ENCODE results near the gene SRF. TPM values are rescaled to one million over a fixed set of nuclear protein-coding genes. Genes with fewer than 3 reads are reported as not detected.

Gene SRF
- total and polyA plus RNA-seq, 2 of the 4 experiments (the other 2 are of a cell fraction) = 20.6 to 56.3 TPM

DNA sequence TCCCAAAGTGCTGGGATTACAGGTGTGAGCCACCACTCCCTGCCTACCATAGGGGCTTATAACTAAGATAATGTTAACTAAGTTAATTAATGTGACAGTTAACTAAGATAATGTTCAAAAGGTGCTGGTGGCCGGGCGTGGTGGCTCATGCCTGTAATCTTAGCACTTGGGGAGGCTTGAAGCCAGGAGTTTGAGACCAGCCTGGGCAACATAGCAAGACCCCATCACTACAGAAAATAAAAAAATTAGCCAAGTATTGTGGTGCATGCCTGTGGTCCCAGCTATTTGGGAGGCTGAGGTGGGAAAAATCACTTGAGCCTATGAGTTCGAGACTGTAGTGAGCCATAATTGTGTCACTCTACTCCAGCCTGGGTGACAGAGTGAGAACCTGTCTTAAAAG, 32.8 kb upstream of the SRF start:
- dilution Hi-C loops (cut with HindIII; ENCODE audit: low sequenced_read_pairs, unreplicated experiment) = no loop called here
- no TSS peak for BruUV-seq (replicated peaks)
- 100% methylated on average over 1 of the region's 3 CpGs; no CpG with 5 or more reads in 1 of the 2 experiments for WGBS, 2 experiments (ENCODE audit: extremely low coverage in 2 of 2, insufficient read length in 1 of 2)

More for the DNA sequence above, 32.8 kb upstream of the SRF start:
- Histone ChIP-seq H3K9me3 (ENCODE audit: control insufficient read depth, insufficient read depth, low read length) (no peaks in the 10 kb centered on the region), H3K79me1 (ENCODE audit: low read depth in 1 of 2, low read length in 2 of 2) (peaks cover 3 to 5% of the 10 kb centered on the region in 2 experiments; a peak in 2 of 4 replicates), H3K4me2 (ENCODE audit: low read depth, low read length) (no peak overlapping the region), H3K4me3 (ENCODE audit: insufficient read depth, low read depth, low read length) (no peak overlapping the region), H3K14ac (replicated peaks; ENCODE audit: low read depth, low read length) (no peak overlapping the region), H4K20me1 (ENCODE audit: insufficient read depth, low read length) (no peaks in the 10 kb centered on the region; the same call in 1 of the 2 replicates), H2BK5ac (ENCODE audit: low read depth, low read length, poor library complexity, severe bottlenecking) (no peak overlapping the region), H2BK120ac (ENCODE audit: low read depth, low read length) (no peak overlapping the region), H2AK9ac (replicated peaks; ENCODE audit: low read depth, low read length, poor library complexity) (no peak overlapping the region), H3K27ac (ENCODE audit: insufficient read depth, low read length) (no peak overlapping the region), H3K4ac (ENCODE audit: low read depth, low read length) (no peak overlapping the region), H3K56ac (ENCODE audit: extremely low read depth, insufficient read depth, low read length) (no peak overlapping the region), H3K9ac (ENCODE audit: low read depth, low read length) (no peak overlapping the region), H4K5ac (ENCODE audit: low read depth, low read length) (no peak overlapping the region), H3K23ac (ENCODE audit: low read depth, low read length) (no peak overlapping the region), H2BK15ac (ENCODE audit: low read depth, low read length) (no peak overlapping the region), H3K36me3 (ENCODE audit: control insufficient read depth, insufficient read depth, low read length) (peaks cover 29% of the 10 kb centered on the region; the same call in 1 of the 2 replicates), H3K18ac (ENCODE audit: low read depth, low read length) (no peak overlapping the region), H4K8ac (ENCODE audit: low read depth in 2 of 2, low read length in 2 of 2) (no peak overlapping the region), H4K91ac (ENCODE audit: insufficient read depth, low read depth, low read length) (no peak overlapping the region), H2AFZ (replicated peaks; ENCODE audit: low read length, poor library complexity) (no peak overlapping the region), H2AK5ac (ENCODE audit: low read depth, low read length) (no peak overlapping the region), H3K4me1 (ENCODE audit: control insufficient read depth, insufficient read depth, low read length) (peaks cover 3% of the 10 kb centered on the region), H2BK20ac (ENCODE audit: low read depth, low read length) (no peak overlapping the region), H3K9me1 (ENCODE audit: insufficient read depth, low read length) (peaks cover 6% of the 10 kb centered on the region; the same call in 1 of the 2 replicates), H3K27me3 (ENCODE audit: control insufficient read depth, insufficient read depth, low read length) (no peaks in the 10 kb centered on the region)
- in situ Hi-C loops (cut with MboI; ENCODE audit: low sequenced_read_pairs) (no loop called here), intact Hi-C loops (cut with micrococcal nuclease) (no loop called here)
- DNase-seq = no peak
- POLR2A ChIA-PET (ENCODE audit: unreplicated experiment) = no interaction called here
- ATAC-seq (ENCODE audit: low read depth) = no peak
- TF ChIP-seq, protein P1, sequence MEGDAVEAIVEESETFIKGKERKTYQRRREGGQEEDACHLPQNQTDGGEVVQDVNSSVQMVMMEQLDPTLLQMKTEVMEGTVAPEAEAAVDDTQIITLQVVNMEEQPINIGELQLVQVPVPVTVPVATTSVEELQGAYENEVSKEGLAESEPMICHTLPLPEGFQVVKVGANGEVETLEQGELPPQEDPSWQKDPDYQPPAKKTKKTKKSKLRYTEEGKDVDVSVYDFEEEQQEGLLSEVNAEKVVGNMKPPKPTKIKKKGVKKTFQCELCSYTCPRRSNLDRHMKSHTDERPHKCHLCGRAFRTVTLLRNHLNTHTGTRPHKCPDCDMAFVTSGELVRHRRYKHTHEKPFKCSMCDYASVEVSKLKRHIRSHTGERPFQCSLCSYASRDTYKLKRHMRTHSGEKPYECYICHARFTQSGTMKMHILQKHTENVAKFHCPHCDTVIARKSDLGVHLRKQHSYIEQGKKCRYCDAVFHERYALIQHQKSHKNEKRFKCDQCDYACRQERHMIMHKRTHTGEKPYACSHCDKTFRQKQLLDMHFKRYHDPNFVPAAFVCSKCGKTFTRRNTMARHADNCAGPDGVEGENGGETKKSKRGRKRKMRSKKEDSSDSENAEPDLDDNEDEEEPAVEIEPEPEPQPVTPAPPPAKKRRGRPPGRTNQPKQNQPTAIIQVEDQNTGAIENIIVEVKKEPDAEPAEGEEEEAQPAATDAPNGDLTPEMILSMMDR (conservative IDR thresholded peaks at IDR 0.05; ENCODE audit: low read depth, low read length) = no peak
- TF ChIP-seq MAFK (IDR thresholded peaks at IDR 0.05; ENCODE audit: low read depth, low read length) (no peak), NFE2L2 (IDR thresholded peaks at IDR 0.05; ENCODE audit: low read depth, low read length) (no peak)
- TF ChIP-seq, protein P2, sequence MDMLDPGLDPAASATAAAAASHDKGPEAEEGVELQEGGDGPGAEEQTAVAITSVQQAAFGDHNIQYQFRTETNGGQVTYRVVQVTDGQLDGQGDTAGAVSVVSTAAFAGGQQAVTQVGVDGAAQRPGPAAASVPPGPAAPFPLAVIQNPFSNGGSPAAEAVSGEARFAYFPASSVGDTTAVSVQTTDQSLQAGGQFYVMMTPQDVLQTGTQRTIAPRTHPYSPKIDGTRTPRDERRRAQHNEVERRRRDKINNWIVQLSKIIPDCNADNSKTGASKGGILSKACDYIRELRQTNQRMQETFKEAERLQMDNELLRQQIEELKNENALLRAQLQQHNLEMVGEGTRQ (IDR thresholded peaks at IDR 0.05; ENCODE audit: low read depth, low read length) = no peak
- TF ChIP-seq, protein P3, sequence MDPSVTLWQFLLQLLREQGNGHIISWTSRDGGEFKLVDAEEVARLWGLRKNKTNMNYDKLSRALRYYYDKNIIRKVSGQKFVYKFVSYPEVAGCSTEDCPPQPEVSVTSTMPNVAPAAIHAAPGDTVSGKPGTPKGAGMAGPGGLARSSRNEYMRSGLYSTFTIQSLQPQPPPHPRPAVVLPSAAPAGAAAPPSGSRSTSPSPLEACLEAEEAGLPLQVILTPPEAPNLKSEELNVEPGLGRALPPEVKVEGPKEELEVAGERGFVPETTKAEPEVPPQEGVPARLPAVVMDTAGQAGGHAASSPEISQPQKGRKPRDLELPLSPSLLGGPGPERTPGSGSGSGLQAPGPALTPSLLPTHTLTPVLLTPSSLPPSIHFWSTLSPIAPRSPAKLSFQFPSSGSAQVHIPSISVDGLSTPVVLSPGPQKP (IDR thresholded peaks at IDR 0.05; ENCODE audit: borderline replicate concordance, low read depth, low read length) = no peak
- CTCF ChIA-PET = no interaction called here

Data from IMR-90 (cell line).